Measurements from ENCODE around the gene MAPKAPK3.

The MAPKAPK3 gene

DNA sequence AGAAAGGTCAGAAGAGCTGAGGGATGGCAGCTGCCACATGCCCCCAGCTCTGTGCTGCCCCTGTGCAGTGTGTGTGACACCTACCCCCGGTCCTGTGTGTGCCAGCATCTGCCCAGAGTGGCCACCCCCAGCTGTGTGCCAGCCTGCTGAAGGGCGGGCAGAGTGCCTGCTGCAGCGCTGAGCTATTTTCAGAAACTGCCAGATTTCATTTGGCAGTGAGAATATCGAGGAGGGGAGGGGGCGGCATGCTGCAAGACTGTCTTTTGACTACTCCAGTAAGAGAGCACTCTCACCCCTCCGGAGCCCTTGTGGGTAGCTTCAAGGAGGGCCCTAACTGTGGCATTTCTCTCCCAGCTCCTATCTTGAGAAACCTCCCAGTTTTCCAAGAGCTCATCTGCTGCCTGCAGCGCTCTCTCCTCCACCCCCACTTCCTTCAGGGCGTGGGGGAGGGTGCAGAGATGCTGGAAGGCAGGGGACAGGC lies 32.5 kb downstream of the MAPKAPK3 start:
- no peak overlapping the region for H3K4me3 ChIP-seq (ENCODE audit: low read depth, low read length)
- TF ChIP-seq, protein P1, sequence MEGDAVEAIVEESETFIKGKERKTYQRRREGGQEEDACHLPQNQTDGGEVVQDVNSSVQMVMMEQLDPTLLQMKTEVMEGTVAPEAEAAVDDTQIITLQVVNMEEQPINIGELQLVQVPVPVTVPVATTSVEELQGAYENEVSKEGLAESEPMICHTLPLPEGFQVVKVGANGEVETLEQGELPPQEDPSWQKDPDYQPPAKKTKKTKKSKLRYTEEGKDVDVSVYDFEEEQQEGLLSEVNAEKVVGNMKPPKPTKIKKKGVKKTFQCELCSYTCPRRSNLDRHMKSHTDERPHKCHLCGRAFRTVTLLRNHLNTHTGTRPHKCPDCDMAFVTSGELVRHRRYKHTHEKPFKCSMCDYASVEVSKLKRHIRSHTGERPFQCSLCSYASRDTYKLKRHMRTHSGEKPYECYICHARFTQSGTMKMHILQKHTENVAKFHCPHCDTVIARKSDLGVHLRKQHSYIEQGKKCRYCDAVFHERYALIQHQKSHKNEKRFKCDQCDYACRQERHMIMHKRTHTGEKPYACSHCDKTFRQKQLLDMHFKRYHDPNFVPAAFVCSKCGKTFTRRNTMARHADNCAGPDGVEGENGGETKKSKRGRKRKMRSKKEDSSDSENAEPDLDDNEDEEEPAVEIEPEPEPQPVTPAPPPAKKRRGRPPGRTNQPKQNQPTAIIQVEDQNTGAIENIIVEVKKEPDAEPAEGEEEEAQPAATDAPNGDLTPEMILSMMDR (IDR thresholded peaks at IDR 0.05; ENCODE audit: control insufficient read depth, extremely low read depth, insufficient read depth) = no peak
- DNase-seq (ENCODE audit: low read depth) = no peak

DNA sequence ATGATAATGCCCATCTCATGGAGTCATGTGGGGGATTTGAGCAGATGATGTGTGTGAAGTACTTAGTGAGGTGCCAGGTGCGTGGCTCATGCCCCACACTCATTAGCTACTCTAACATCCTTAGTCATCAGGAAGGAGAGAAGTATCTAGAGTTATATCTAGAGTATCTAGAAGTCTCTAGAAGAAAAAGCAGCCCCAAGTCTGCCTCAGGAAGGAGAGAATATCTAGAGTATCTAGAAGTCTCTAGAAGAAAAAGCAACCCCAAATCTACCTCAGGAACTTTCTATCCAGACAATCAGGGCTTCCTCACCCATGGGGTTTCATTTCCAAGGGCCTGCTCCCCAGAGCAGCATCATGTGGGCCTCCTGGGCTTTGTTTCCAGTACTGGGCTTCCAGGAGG lies 33.1 kb downstream of the MAPKAPK3 start:
- DNase-seq (ENCODE audit: low read depth) = no peak
- H3K4me3 ChIP-seq (ENCODE audit: low read depth, low read length) = no peak overlapping the region
- TF ChIP-seq, protein P1 (IDR thresholded peaks at IDR 0.05; ENCODE audit: control insufficient read depth, extremely low read depth, insufficient read depth) = no peak

DNA sequence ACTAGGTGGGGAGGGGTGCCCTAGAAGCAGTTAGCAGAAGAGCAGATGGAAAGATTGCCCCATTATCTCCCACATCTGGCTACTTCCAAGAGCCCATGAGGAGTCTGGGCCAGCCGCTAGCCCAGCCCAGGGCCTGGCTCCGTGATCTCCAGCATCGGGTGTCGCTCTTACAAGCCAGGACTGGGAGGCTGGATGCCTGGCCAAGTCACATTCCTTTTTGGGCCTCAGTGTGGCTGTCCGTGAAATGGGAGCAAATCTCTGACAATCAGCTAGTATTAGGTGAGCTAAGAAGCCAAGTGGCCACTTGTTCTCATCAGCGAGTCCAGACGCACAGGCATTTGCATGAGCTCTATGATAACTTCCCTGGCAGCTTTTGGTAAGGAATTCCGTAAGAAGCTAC lies 34.5 kb downstream of the MAPKAPK3 start:
- no peak for DNase-seq (ENCODE audit: low read depth)
- no peak overlapping the region for H3K4me3 ChIP-seq (ENCODE audit: low read depth, low read length)
- TF ChIP-seq, protein P1 (IDR thresholded peaks at IDR 0.05; ENCODE audit: control insufficient read depth, extremely low read depth, insufficient read depth) = no peak

DNA sequence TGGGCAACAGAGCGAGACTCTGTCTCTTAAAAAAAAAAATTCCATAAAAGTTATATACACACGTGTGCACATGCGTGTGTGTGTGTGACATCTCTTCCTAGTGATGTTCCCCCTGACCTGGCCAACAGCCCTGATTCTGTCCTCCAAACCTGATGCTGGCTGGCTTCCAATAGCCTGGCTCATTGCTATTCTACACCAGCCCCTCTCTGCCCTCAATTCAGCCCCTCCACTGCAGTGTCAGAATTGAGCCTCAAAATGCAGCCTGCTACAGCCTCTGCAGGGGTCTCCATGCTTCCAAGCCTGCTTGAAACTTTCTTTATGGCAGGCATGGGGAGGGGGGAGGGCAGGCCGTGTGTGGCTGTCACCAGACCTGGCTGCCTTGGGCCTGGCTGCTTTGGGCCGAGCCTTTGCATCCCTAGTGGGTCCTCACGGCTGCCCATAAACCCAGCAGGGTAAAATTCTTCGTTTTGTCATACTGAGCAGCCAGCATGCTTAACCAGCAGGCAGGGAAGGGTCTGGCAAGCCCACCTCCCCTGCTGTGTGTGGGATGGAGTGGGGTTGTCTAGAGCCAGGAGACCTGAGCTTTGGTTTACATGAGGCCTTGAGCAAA lies 35.1 kb downstream of the MAPKAPK3 start:
- no peak overlapping the region for H3K4me3 ChIP-seq (ENCODE audit: low read depth, low read length)
- no peak for DNase-seq (ENCODE audit: low read depth)
- TF ChIP-seq, protein P1 (IDR thresholded peaks at IDR 0.05; ENCODE audit: control insufficient read depth, extremely low read depth, insufficient read depth) = no peak

DNA sequence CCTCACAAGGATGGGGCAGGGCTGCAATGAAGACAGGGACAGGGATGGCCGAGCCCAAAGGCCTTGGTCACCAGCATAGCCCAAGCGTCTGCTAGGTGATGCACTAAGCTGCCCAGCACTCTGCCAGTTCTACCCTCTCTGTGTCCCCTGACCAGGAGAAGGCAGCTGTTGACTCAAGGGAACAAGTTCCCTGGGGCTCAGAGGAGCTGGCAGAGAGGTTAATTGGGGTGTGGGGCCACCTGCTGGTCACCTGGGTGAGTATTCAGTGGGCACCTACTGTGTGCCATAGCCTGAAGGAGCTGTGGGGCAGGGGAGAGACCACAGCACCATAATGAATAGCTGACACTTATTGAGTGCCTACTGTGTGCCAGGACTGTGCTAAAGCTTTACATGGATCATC lies 35.8 kb downstream of the MAPKAPK3 start:
- H3K4me3 ChIP-seq (ENCODE audit: low read depth, low read length) = no peak overlapping the region
- no peak for DNase-seq (ENCODE audit: low read depth)
- TF ChIP-seq, protein P1 (IDR thresholded peaks at IDR 0.05; ENCODE audit: control insufficient read depth, extremely low read depth, insufficient read depth) = peak; percentile 47

DNA sequence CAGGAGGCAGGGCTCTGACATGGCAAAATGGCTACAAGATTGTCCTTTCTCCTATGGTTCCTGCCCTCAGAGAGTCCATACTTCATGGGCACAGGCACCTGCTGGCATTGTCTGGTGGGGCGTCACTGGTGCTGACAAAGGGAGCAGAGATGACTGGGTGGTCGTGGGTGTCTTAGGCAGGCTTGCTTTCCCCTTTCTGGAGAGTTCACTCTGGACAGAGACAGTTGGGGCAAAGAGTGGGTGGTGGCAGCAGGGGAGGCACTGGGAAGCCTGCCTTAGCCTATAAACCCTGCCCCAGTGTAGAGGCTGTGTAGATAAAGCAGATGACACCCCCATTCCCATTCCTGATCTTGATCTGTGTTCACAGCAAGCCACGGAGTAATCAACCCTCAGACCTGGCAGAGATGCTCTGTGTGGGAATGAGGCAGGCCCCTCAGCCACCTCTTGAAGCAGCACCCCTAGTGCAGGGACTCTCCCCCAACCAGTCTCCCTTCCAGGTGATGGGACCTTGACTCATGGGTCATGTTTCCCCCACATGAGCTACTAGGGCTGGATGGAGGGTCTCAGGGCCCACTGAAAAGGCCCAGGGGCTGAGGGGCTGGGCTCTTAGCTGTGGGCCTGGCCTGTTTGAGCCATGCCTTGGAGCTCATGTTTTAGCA lies 37.1 kb downstream of the MAPKAPK3 start:
- no peak for DNase-seq (ENCODE audit: low read depth)
- TF ChIP-seq, protein P1 (IDR thresholded peaks at IDR 0.05; ENCODE audit: control insufficient read depth, extremely low read depth, insufficient read depth) = no peak
- H3K4me3 ChIP-seq (ENCODE audit: low read depth, low read length) = no peak overlapping the region
